GM12891 (cell line): ENCODE data around the gene ELMO1.
"Not testable (repeated sequence)": the region's sequence is repeated elsewhere in the genome, so short reads cannot be mapped to it uniquely, and the experiment has no call there.

Source experiments
- DNase-seq: peaks from one replicate; pipeline ENCODE4 v3.0.0; 2011; ENCODE audit warnings: low spot score; ENCODE audit not compliant: insufficient read length
- FAIRE-seq: peaks from 2 replicates; lab custom pipeline; 2011; peaks lifted over from hg19 to GRCh38; lab: Jason Lieb, UNC
- PAX5 ChIP-seq: IDR thresholded peaks from 2 replicates; pipeline ENCODE4 v1.6.1; 2011; ENCODE audit warnings: low read length, moderate library complexity, mild to moderate bottlenecking; ENCODE audit not compliant: insufficient read depth, severe bottlenecking
- POLR2A ChIP-seq: IDR thresholded peaks from 2 replicates; pipeline ENCODE4 v1.6.1; 2011; ENCODE audit warnings: low read depth, low read length, control low read depth
- POLR2AphosphoS5 ChIP-seq: IDR thresholded peaks from 2 replicates; pipeline ENCODE4 v1.6.1; 2011; ENCODE audit warnings: low read depth, low read length, control low read depth
- POU2F2 ChIP-seq: IDR thresholded peaks from 2 replicates; pipeline ENCODE4 v1.6.1; 2011; ENCODE audit warnings: low read depth, mild to moderate bottlenecking, control low read depth, low read length, moderate library complexity
- SPI1 ChIP-seq: IDR thresholded peaks from 2 replicates; pipeline ENCODE4 v1.6.1; 2011; ENCODE audit warnings: low read depth, low read length, control low read depth
- TAF1 ChIP-seq: IDR thresholded peaks from 2 replicates; pipeline ENCODE4 v1.6.1; 2011; ENCODE audit warnings: low read depth, low read length, control low read depth

The ELMO1 gene

GRCh38 chr7:36985316-36985715 is 463.3 kb downstream of the ELMO1 start:
- DNase-seq (no peak), FAIRE-seq (no peak)
- TF ChIP-seq TAF1 (no peak), POU2F2 (no peak), POLR2AphosphoS5 (no peak), SPI1 (no peak), POLR2A (no peak), PAX5 (no peak)

DNA sequence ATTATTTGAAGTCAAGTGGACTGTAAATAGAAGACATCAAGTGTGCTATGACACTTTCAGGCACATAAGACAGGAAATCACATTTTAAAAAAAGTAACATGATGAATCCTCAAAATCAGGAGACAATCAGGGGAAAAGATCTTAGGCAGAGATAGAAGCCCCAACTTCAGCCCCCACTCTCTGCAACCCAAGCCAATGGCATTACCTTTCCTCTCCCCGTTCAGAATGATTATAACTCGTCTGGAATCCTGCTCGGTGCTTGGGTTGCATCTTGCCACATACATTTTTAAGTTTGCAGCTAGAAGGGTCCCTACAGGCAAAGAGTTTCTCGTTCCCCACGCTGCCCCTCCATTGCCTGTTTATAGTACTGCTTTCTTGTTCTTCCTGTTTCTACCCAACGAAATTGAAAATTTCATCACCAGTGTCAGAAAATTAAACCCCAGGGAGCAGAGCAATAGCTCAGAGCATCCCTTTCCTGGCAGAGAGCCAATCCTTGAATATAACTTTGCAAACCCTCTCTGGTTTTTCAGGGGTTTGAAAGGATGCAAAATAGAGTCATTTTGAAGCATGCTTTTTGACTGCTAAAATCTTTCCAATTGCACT is 463.9 kb downstream of the ELMO1 start:
- no peak for DNase-seq
- TF ChIP-seq SPI1 (no peak), TAF1 (no peak), POU2F2 (no peak), POLR2A (no peak), PAX5 (no peak), POLR2AphosphoS5 (no peak)
- FAIRE-seq, result peak; percentile 35

DNA sequence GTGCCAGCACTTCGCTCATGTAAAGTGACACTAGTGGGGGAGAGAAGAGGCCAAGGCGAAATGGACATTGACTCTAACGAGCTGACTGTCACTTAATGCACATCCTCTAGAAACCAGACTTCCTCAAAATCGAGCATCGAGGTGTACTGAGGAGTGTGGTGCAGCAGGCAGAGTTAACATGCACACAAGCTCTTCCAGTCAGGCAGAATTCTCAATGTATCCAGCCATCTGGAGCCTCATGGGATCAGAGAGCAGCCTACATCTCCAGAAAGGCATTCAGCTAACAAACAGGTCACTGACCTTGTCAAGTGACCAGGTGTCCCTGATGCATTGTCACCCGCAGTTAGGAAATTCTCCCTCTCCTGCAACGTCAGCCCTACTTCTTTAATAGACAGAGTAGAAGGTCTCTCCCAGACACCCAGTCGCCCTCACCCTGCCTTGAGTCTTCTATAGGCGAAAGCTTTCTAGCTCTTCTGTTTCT is 464.6 kb downstream of the ELMO1 start:
- DNase-seq (no peak), FAIRE-seq (peak; percentile 33)
- TF ChIP-seq SPI1 (peak; percentile 63; the same call in 1 of the 2 replicates), PAX5 (no peak), POLR2AphosphoS5 (no peak)

GRCh38 chr7:36982766-36983165 is 465.9 kb downstream of the ELMO1 start:
- DNase-seq (no peak), FAIRE-seq (no peak)
- TF ChIP-seq SPI1, result no peak
- no peak for TF ChIP-seq PAX5
- TF ChIP-seq TAF1, result no peak
- TF ChIP-seq POLR2AphosphoS5, result no peak
- no peak for TF ChIP-seq POLR2A
- TF ChIP-seq POU2F2, result no peak

DNA sequence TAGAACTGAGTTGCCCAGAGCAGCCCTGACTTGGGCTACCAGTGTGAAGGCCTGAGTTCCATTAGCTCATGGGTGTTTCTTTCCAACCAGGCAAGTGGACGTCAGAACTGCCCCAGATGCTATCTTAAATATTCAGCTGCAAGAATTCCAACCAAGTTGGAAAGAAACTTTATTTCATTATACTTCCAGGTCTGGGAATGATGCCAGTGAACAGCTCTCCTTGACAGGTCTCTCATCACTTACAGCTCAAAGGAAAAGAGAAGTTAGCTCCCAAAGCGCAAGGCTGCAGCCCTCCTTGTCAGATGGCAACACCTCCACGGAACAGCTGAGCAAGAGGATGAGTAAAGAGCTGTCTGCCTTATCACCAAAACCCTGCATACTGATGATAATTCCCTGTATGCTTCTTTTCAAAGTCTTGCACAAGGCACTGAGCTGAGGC is 468.8 kb downstream of the ELMO1 start:
- DNase-seq, result no peak
- TF ChIP-seq SPI1, result no peak
- no peak for TF ChIP-seq POLR2A
- no peak for TF ChIP-seq POU2F2
- no peak for TF ChIP-seq POLR2AphosphoS5
- no peak for TF ChIP-seq TAF1
- TF ChIP-seq PAX5, result no peak
- FAIRE-seq, result no peak

GRCh38 chr7:36978461-36978860 is 470.2 kb downstream of the ELMO1 start:
- DNase-seq, result no peak
- FAIRE-seq, result no peak
- TF ChIP-seq PAX5 (no peak), TAF1 (no peak), POLR2A (no peak), POLR2AphosphoS5 (no peak), SPI1 (no peak), POU2F2 (no peak)

GRCh38 chr7:36977878-36978277 is 470.8 kb downstream of the ELMO1 start:
- no peak for DNase-seq
- TF ChIP-seq POLR2AphosphoS5, result no peak
- no peak for TF ChIP-seq POLR2A
- TF ChIP-seq POU2F2, result no peak
- no peak for TF ChIP-seq TAF1
- TF ChIP-seq SPI1, result no peak
- no peak for TF ChIP-seq PAX5
- no peak for FAIRE-seq

DNA sequence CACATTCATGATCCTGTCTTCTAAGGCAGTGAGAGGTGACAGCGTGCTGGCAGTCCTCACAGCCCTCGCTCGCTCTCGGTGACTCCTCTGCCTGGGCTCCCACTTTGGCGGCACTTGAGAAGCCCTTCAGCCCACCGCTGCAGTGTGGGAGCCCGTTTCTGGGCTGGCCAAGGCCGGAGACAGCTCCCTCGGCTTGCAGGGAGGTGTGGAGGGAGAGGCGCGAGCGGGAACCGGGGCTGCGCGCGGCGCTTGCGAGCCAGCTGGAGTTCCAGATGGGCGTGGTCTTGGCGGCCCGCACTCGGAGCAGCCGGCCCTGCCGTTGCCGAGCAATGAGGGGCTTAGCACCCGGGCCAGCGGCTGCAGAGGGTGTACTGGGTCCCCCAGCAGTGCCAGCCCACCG is 475.1 kb downstream of the ELMO1 start:
- not testable (repeated sequence) for FAIRE-seq, DNase-seq

- TF ChIP-seq SPI1, result no peak
- no peak for TF ChIP-seq POLR2A
- no peak for TF ChIP-seq POLR2AphosphoS5
- TF ChIP-seq PAX5, result no peak
- no peak for TF ChIP-seq POU2F2
- TF ChIP-seq TAF1, result no peak
- FAIRE-seq (no peak), DNase-seq (no peak)
These were observed 476.5 kb downstream of the ELMO1 start for GRCh38 chr7:36972140-36972518.

- TF ChIP-seq PAX5 (no peak), POLR2AphosphoS5 (no peak), POU2F2 (no peak), TAF1 (no peak), SPI1 (no peak), POLR2A (no peak)
- no peak for FAIRE-seq
- no peak for DNase-seq
These were observed 477.0 kb downstream of the ELMO1 start for GRCh38 chr7:36971515-36972139.
